Measurements from ENCODE around the gene CD177. TPM values are rescaled to one million over a fixed set of nuclear protein-coding genes. Genes with fewer than 3 reads are reported as not detected.
"Not testable (repeated sequence)": the region's sequence is repeated elsewhere in the genome, so short reads cannot be mapped to it uniquely, and the experiment has no call there.

CD177 gene
- total and polyA plus RNA-seq, 10 donors = 2.3 to 354 (median 51.0) TPM

DNA sequence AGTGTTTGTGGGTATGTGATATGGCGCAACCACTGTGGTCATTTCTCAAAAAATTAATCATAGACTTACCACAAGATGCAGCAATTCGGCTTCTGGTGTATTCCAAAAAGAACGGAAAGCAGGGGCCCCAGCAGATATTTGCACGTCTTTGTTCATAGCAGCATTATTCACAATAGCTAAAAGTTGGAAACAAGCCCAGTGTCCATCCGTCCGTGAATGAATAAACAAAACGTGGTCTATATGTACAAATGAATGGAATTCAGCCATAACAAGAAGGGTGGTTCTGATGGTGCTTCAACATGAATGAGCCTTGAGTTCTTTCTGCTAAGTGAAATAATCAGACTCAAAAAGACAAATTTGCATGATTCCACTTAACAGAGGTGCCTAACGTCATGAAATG is 11.4 kb upstream of the CD177 start:
- DNase-seq; H3K4me3 ChIP-seq; intact Hi-C loops (cut with DNase I; ENCODE audit: low total_unique reads); H3K4me1 ChIP-seq; H3K36me3 ChIP-seq; H3K9me3 ChIP-seq: not testable (repeated sequence)
- WGBS, 5 donors = 41 to 70% (median 59%) methylated on average over 8 of the region's 8 CpGs
- peaks cover 0 to 27% (median 0%) of the 10 kb centered on the region in 7 donors for H3K27me3 ChIP-seq (replicated peaks in 1 of 7)
- H3K27ac ChIP-seq = peak overlapping the region in 6 of 8 donors; percentile 43 to 86 (median 74)

GRCh38 chr19:43344347-43344925 is 9.1 kb upstream of the CD177 start:
- H3K4me3 ChIP-seq; H3K36me3 ChIP-seq; H3K27me3 ChIP-seq (replicated peaks in 1 of 7); DNase-seq; H3K4me1 ChIP-seq; intact Hi-C loops (cut with DNase I; ENCODE audit: low total_unique reads): not testable (repeated sequence)
- 61 to 75% (median 67%) methylated on average over 16 of the region's 16 CpGs for WGBS, 5 donors
- Histone ChIP-seq H3K9me3 (peaks cover 0 to 14% (median 7%) of the 10 kb centered on the region in 8 donors), H3K27ac (peak overlapping the region in 5 of 8 donors; percentile 13 to 86 (median 70))

- intact Hi-C loops (cut with DNase I; ENCODE audit: low total_unique reads); H3K4me1 ChIP-seq; H3K4me3 ChIP-seq; DNase-seq; H3K36me3 ChIP-seq: not testable (repeated sequence)
- 86 to 97% (median 89%) methylated on average over 8 of the region's 8 CpGs for WGBS, 5 donors
- Histone ChIP-seq H3K9me3 (peaks cover 0 to 14% (median 7%) of the 10 kb centered on the region in 8 donors), H3K27ac (peak overlapping the region in 2 of 8 donors; percentile 9 to 21), H3K27me3 (replicated peaks in 1 of 7) (peaks cover 0 to 36% (median 11%) of the 10 kb centered on the region in 7 donors)
These were observed 3.7 kb upstream of the CD177 start for GRCh38 chr19:43349813-43350212.

DNA sequence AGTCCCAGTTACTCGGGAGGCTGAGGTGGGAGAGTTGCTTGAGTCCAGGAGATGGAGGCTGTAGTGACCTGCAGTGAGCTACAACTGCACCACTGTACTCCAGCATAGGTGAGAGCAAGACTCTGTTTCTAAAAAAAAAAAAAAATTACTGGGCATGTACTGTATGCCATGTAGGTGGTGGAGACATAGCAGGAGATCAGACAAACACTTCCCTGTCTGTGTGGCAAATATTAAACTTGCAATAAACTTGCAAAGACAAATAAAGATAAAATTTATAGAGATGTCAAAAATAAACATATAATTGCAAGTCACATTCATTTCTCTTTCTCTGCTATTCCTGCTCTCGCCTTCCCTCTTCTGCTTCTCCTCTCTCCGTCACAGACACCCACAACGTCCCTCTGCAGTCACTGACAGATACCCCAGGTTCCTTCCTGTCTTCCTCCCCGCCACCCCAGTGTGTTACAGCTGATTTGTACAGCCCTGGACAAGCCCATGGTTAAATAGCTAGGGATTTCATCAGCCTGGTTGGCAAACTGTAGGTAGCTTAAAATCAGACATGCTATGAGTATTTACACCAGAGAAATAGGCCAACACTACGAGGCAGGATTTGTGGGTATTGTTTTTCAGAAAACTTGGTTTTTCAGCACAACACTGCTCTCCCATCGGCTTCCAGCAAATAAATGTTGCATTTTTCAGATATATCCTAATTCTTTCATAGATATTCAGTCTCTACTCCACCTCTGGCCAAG is 1.3 kb upstream of the CD177 start:
- WGBS, 5 donors = 39 to 54% (median 52%) methylated on average over 7 of the region's 7 CpGs

GRCh38 chr19:43354305-43354627 is 780 bp downstream of the CD177 start:
- no peaks in the 10 kb centered on the region for H3K36me3 ChIP-seq
- peak overlapping the region in 5 of 8 donors; percentile 8 to 50 (median 23) for H3K4me3 ChIP-seq
- peaks cover 0 to 4% (median 0%) of the 10 kb centered on the region in 6 donors for H3K4me1 ChIP-seq
- 9 to 65% (median 21%) methylated on average over 17 to 19 of the region's 19 CpGs for WGBS, 5 donors
- TF ChIP-seq POLR2AphosphoS5 (IDR thresholded peaks at IDR 0.05) = no peak
- no peak for TF ChIP-seq POLR2A (IDR thresholded peaks at IDR 0.05)
- TF ChIP-seq, protein P1, sequence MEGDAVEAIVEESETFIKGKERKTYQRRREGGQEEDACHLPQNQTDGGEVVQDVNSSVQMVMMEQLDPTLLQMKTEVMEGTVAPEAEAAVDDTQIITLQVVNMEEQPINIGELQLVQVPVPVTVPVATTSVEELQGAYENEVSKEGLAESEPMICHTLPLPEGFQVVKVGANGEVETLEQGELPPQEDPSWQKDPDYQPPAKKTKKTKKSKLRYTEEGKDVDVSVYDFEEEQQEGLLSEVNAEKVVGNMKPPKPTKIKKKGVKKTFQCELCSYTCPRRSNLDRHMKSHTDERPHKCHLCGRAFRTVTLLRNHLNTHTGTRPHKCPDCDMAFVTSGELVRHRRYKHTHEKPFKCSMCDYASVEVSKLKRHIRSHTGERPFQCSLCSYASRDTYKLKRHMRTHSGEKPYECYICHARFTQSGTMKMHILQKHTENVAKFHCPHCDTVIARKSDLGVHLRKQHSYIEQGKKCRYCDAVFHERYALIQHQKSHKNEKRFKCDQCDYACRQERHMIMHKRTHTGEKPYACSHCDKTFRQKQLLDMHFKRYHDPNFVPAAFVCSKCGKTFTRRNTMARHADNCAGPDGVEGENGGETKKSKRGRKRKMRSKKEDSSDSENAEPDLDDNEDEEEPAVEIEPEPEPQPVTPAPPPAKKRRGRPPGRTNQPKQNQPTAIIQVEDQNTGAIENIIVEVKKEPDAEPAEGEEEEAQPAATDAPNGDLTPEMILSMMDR (IDR thresholded peaks at IDR 0.05 in 8 of 11, conservative IDR thresholded peaks at IDR 0.05 in 3 of 11) = no peak
- H3K9me3 ChIP-seq = no peaks in the 10 kb centered on the region
- peak overlapping the region in 6 of 8 donors; percentile 22 to 85 (median 68) for H3K27ac ChIP-seq
- H3K27me3 ChIP-seq (replicated peaks in 1 of 7) = peaks cover 0 to 43% (median 11%) of the 10 kb centered on the region in 7 donors
- DNase-seq = no peak
- intact Hi-C loops (cut with DNase I; ENCODE audit: low total_unique reads) = no loop called here

More for the DNA sequence above, 1.3 kb upstream of the CD177 start:
- TF ChIP-seq POLR2AphosphoS5 (IDR thresholded peaks at IDR 0.05) (no peak), POLR2A (IDR thresholded peaks at IDR 0.05) (no peak)
- TF ChIP-seq, protein P1 (IDR thresholded peaks at IDR 0.05 in 8 of 11, conservative IDR thresholded peaks at IDR 0.05 in 3 of 11) = no peak
- Histone ChIP-seq H3K4me1 (peaks cover 0 to 4% (median 0%) of the 10 kb centered on the region in 6 donors), H3K36me3 (no peaks in the 10 kb centered on the region), H3K27ac (peak overlapping the region in 6 of 8 donors; percentile 41 to 85 (median 68)), H3K27me3 (replicated peaks in 1 of 7) (peaks cover 0 to 43% (median 11%) of the 10 kb centered on the region in 7 donors), H3K9me3 (peaks cover 0 to 8% (median 3%) of the 10 kb centered on the region in 8 donors), H3K4me3 (no peak overlapping the region)
- no peak for DNase-seq
- intact Hi-C loops (cut with DNase I; ENCODE audit: low total_unique reads) = no loop called here

DNA sequence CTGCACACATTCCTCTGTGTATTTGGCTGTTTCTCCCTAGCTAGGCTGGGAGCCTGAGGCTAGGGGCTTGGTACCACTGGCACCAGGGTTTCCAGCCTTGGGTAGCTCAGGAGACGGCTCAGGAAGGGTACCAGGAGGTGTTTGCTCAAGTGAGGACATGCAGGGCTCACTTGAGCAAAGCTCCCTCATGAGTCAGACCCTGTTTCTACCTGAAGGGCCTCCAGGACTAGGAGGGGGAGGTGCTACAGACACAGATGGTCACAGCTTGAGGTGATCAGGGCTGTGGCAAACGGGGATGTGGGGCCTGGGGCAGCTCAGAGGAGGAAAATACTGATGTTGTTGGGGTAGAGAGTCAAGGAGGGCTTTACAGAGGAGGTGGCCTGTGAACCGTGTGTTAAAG is 3.3 kb downstream of the CD177 start:
- H3K36me3 ChIP-seq; H3K9me3 ChIP-seq; H3K4me1 ChIP-seq; DNase-seq; H3K27ac ChIP-seq; H3K4me3 ChIP-seq; intact Hi-C loops (cut with DNase I; ENCODE audit: low total_unique reads): not testable (repeated sequence)
- peaks cover 0 to 37% (median 11%) of the 10 kb centered on the region in 7 donors for H3K27me3 ChIP-seq (replicated peaks in 1 of 7)
- WGBS, 5 donors = no CpG with 5 or more reads among the region's 3 CpGs
